HS-5 (cell line): ENCODE measurements around the gene TMEM115.

Source experiments
- DNase-seq: peaks from one replicate; pipeline ENCODE4 v3.0.0-alpha.2; 2012; ENCODE audit warnings: low read depth

The TMEM115 gene

DNA sequence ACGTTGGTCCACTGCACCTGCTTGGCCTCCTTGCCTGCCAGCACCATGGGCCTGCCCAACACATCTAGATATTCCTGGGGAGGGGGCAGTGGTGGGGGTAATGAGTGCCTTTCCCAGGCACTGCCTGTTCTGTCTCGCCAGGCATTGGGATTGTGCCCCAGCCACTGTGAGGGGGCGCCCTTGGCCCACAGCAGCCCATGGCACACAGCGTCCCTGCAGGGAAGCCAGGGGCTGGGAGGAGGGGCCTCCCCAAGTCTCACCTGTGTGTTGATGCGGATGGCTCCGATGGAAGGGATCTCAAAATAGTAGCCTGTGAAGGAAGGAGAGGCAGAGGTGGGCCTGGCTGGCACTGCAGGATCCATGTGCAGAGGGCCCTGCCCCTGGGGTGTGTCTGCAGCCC, 18.7 kb upstream of the TMEM115 start:
- DNase-seq = no peak

DNA sequence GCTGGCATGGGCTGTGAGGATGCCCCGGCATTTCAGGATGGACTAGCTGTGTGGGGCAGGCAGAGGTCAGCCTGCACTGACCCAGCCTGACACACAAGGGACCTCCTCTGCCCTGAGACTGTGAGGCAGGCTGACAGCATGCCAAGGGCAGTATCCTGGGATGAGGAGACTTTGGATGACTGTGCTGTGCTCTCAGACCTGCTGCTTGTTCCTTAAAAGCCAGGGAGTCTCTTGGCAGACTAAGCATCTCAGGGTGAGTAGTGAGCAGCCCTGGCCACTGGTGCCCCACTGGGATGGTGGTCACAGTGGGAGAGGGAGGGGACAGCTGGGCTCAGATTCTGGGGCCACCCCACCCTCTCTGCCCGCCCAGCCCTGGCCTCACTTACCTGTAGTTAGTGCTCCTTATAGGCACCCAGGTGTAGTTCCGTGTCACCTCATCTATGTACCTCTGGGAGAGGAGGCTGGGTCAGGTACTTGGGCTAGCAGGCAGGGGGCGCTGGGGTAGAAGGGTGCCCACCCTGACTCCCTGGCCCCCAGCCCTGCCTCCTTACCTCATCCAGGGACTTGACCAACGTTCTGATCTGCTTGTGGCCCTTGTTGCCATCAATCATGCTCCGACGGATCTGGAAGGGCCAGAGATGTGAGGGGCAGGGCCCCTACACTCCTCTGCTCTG, 16.1 kb upstream of the TMEM115 start:
- no peak for DNase-seq

DNA sequence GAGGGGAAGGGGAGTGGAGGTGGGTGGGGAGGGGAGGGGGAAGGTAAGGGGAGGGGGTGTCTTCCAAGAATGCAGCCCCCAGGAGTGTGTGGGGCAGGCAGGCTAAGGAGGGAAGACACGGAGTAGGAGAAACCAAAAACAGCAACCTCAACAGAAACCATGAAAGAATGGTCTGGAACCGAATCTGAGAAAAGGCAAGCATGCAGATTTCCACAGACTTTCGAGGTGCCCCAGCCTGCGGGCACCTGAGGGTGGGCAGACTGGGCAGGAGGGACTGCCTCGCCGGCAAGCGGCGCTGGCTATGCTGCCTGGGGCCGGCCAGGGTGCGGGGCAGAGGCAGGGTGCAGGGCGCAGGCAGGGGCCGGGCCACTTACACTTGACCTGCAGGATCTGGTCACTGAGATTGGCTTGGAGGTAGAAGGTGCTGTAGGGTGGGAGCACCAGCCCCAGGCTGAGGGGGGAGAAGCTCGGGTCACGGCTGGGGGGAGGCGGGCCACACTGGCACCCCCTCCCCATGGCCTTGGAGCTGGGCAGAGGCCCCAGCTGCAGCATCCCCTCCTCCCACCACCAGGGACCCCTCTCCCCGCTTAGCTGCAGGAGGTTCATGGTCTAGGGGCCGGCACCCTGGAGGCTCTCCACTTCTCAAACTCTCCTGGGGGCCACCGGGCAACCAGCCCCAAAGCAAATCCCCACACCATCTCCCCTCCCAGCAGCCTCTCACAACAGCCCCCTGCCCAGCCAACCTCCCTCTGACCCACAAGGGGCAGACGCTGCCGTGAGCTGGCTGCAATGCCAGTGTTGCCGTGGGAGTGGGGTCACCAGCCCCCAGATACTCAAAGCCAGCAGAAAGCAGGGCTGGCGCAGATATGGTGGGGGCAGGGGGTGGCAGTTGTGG, 15.3 kb upstream of the TMEM115 start:
- no peak for DNase-seq

DNA sequence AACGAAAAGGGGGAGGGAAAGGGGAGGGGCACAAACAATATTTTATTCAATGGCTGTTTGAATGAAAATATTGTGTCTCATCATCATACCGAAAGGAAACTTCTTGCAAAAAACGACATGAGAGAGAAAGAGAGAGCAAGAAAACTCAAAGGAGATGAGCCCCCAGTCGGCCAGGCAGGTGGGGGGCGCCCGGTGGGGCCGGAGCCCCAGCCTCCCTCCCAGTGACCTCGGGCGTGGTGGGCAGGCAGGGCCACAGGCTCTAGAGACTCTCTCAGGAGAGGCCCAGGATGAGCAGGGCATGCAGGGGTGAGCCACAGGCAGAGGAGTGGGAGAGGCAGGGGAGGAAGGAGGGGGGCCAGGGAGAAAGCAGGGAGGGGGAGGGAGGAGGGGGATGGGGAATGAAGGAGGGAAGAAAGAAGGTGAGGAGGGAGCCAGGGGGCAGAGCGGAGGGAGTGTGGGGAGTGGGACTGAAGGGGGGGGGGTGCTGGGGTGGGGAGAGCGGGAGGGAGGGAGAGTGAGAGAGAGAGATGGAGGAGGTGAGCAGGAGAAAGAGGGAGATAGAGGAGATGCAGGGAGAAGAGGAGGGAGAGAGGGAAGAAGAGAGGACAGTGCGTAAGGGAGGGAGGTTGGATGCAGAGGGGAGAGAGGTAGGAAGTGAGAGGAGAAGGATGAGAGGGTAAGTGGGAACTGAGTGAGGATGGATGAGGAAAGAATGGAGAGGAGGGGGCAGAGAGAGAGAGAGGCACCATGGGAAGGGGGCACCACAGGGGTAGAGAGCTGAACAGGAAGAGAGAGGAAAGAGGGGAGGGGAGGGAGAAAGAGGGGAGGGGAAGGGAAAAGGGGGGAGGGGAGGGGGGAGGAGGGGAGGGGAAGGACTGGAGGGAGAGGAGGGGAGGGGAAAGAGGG, 14.1 kb upstream of the TMEM115 start:
- DNase-seq = no peak

DNA sequence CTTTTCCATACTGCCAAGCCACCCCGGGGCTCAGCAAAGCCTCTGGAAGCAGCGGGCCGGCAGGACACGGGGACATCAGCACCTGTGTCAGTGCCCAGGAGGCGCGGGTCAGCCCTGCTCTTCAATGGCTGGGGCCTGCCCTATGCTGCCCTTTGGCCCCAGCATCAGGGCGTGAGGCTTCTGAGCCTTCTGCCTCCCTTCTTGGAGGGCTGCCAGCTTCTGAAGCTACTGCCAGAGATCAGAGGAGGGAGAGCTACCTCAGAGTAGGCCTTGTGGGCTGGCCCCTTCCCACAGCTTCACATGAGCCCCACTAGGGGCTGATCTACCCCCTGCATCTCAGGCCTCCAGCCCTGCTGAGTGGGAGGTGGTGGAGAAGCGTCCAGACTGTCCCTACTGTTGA, 13.0 kb upstream of the TMEM115 start:
- DNase-seq = no peak

DNA sequence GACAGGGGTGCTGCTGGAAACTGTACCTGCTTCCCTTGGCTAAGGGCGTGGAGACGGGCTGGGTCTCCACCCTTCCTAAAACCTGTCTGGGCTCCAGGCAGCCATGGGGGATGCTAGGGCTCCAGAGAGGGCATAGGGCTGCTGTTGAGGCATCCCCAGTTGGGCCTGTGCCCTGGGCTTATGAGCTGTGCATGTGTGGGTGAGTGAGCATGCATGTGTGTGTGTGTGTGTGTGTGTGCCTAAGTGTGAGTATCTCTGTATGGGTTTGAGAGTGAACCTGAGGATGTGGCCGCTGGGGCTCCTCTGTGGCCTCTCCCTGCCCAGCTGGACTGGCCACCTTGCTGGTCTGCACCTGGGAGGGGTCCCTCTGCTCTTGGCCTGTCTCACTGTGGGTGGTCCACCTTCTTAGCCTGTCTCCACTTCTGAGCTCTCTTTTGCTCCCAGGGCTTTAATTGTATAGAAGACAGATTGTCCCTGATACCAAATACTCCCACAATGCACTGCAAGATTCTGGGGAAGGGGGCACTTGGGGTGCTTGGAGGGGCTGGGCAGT, 11.9 kb upstream of the TMEM115 start:
- DNase-seq = no peak

DNA sequence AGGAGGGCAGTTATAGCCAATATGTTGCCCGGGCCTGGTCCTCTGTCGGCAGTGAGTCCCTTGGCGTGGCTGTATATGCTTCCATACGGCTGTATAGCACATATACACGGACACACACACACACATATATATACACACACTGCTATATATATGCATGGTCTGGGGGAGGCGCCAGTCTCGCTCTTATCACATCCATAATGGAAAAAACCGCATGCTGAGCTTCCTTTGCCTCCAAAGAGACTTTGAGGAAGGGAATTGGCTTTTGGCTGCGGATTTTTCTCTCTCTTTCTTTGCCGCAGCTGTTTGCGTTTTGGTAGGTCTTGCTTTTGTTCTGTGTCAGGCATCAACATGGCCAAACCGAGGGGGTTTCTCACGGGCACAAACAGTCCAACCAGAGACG, 11.3 kb upstream of the TMEM115 start:
- DNase-seq = no peak

DNA sequence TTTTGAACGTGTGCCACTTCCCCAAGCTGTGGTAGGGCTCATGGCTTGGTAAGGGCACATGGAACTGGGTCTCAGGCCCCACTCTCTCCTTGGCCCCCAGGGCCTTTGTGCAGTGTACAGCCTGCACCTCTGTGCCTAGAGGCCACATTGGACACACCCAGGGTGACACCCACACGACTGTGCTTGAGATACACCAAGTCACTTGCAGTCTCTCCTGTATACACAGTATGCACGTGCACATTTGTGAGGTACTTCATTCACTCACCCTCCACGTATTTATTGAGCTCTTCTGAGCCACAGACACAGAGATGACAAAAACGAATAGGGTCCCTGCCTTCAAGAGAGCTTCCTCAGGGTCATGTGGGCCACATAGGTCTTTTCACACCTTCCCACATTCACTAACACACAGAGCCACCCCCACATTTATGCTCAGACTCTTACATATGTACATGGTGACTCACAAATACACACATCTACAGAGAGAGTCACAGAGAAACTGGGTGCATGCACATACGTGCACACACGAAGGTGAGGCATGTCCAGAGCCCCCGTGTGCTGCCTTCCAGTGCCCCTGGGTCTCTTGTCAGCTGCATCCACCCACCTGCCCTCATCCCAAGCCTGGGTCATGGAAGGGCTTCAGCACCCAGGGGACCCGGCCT, 9.8 kb upstream of the TMEM115 start:
- no peak for DNase-seq

DNA sequence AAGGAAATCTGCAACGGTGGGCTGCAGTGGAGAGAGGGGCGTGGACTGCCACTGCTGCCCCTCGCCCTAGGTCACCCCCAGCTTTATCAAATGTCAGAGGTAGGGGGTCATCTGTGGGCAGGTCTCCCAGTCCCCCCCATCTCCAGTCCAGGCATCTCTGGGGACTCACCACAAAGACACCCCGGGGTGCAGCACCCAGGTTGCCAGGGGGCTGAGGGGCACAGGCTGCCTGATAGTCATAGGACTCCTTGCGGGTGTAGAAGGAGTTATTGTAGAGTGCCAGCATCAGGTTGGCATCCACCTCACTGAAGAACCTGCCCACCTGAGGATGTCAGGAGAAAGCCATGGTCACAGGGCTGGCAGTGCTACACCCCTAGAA, 6.5 kb upstream of the TMEM115 start:
- no peak for DNase-seq

DNA sequence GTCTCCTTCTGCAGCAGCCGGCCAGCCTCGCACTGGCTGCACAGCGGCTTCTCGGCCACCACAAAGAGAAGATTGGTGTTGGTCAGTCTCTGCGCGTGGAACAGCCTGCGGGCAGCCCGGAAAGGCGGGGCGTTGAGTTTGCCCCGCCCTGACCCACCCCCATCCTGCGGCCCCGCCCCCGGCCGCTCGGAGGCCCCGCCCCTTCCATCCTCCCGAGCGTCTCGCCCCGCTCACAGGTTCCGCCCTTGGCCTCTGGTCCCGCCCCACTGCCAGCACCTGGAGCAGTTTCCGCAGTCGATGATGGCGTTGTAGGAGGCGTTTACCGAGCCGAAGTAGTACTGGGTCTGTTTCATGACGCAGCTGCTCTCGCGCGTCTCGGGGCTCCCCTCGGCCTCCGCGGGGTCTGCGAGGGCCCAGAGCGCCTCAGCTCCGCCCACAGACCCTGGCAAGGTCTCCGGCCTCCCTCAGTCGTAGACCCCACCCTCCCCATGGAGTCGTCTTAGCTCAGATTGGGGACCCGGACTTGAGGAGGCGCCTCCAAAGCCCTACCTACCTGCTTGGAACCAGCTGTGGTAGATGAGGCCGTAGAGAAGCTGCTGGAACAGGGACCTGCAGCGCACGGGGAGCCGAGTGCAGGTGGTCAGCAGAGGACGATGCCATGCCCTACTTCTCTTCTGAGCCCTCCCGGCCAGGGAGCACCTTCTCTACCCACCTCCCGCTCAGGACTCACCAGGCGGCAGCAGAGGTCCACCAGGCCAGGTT, 5.9 kb upstream of the TMEM115 start:
- no peak for DNase-seq

DNA sequence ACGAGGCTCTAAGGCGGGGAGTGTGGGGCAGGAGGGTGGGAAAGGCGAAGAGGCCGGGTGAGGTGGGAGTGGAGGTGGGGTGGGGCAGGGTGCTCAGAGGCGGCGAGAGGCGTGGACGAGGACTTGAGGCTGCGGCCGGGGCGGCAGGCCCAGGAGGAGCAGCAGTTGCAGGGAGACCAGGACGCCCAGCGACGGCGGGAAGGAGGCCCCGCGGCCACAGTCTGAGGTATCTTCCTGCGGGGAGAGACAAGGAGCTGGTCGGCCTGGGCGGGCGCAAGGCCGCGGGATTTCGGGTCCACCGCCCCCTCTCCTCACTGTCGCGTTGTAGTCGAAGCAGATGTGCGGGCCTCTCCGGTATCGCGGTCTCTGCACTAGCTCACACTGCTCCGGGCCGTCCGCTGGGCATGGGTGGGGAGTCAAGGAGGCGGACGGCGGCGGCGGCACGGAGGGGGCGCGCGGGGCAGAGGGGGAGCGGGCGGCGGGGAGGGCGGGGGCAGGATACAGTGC, 5.3 kb upstream of the TMEM115 start:
- no peak for DNase-seq

DNA sequence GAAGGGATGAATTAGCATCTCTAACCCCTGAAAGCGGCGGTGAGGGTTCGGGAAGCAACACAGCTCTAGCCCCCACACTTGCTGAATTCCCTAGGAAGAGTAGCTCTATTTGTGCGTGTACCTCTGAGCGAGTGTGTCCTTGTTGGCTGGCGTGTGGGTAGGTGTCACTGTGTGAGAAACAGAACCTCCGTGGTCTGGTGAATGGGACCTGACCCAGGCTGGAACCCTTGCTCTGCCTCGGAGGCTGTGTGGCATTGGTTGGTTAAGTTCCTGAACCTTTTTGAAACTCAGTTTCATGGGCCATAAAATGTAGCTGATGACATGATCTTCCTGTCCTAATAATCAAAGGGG, 414 bp upstream of the TMEM115 start:
- DNase-seq = no peak

DNA sequence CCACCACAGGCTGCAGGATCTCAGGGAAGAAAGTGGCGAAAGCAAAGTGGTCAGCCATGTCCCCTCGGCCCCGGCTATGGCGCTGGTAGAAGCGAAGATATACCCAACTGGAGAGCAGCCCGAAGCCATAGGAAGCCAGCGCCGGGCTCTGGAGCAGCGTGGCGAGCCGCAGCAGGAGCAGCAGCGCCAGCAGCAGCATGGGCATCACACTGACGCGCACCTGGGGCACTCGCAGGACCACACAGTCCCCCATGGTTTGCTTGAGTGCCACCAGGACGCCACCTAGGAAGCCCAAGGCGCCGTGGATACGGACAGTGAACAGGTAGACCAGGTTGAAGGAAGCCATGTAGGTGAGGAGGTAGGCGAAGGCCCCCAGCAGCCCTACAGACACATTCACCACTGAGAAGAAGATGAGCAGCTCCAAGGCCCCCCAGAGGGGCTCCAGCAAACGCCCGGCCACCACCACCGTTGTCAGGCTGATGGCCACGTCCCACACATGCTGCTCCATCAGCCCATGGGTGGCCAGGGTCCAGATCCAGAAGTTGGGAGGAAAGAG, 888 bp downstream of the TMEM115 start:
- no peak for DNase-seq

DNA sequence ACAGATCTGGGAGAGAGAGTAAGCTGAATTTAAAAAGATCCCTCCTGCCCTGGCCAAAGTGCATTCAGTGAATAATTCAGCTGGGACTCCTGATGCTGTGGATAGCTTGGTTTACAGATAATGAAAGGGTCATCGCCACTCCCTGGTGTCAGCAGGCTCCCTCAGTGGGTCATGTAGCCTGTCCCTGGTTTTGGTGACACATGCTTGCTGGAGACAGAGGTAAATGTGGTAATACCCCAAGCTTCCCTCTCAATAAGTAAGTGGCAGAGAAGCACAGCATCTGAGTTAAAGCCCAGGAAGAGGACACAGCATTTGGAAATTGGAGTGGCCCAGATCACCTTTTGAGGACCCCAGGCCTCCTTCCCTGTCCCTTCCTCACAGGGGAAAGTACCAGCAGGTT, 1.8 kb downstream of the TMEM115 start:
- DNase-seq = no peak

DNA sequence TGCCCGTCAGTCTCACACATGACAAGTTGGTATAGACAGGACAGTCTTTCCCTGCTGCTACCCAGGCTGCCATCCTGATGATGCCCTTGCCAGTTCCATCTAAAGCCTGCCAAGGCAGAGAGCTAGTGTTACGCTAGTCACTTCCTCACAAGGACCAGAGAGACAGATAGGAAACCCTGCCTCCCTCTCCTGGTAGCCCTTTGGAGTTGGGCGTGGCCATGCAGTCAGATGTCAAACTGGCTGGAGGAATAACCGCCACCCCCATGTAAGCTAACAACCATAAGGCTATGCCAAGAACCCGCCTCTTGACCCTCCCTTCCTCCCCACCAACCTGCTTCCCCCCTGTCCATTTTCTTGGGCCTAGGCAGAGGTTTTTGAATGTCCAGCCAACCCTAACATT, 2.8 kb downstream of the TMEM115 start:
- DNase-seq = no peak

DNA sequence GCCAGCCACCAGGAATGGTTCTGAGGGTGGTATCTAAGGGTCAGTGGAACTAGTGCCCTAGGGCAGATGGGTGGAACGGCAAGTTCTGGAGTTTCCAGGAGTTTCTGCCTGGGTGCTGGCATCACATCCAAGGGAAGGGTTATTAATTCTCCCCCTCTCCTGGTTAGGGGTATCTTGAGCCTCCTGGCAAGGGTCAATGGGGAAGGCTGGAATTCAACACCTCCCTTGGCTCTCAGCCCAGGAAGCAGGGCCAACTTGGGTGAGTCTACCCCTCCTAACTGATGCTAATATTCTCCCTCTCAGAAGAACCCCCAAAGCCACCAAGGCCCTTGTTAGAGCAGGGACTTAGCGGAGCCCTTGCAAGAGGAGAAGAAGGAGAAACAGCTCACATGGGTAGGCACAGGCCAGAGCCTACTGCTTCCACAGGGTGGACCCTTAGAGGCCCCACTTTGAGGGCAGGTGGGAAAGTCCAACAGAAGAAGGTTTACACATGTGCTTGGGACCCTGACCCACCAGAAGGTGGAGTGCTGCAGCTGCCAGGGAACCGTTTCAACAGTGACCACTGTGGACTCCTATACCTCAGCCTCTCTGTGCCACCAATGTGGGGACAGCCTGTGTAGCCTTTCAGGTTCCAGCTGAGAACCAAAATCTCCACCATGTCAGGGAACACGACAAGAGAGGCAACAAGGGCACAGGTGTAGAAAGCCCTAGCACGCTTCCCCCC, 3.3 kb downstream of the TMEM115 start:
- no peak for DNase-seq

DNA sequence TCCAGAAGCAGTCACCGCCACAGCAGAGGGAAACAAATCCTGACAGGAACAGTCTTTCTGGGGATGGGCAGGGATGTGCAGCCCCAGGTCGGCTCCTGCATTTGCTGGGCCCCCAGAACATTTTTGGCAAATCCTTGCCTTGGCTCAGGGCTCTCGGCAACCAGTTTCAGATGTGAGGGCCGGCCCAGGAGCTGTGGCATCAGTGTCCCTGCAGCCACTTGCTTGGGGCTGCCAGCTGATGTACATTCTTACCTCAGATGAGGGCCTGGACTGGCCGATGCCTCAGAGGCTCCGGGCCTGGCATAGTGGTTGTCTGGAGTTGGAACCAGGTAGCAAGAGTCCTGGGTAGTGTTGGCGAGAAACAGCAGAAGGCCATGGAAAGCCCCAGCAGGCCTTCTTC, 4.5 kb downstream of the TMEM115 start:
- no peak for DNase-seq

DNA sequence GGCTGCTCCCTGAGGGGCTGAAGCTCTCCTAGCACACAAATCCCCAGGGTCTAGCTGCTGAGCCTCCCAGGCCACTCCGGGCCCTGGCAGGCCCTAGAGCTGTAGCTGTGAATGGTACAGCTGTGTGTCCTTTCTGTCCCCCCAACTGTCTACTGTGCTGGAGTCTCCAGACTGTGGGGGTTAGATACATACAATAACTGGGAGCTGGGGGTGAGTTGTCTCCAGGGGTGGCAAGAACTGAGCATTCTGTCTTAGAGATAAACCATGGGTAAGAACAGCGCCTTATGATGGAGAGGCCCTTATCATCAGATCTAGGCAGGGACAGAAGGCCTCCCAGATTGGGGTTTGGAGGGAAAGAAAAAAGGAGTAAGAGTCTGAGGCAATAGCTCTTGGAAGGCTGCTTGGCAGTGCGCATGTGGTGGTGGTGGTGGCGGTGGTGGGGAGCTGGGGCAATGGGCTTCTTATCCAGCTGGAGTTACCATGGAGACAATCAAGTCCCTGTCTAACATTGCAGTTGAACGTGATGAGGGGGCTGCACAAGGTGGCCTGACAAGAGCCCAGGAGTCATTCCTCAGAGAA, 5.0 kb downstream of the TMEM115 start:
- DNase-seq = no peak

DNA sequence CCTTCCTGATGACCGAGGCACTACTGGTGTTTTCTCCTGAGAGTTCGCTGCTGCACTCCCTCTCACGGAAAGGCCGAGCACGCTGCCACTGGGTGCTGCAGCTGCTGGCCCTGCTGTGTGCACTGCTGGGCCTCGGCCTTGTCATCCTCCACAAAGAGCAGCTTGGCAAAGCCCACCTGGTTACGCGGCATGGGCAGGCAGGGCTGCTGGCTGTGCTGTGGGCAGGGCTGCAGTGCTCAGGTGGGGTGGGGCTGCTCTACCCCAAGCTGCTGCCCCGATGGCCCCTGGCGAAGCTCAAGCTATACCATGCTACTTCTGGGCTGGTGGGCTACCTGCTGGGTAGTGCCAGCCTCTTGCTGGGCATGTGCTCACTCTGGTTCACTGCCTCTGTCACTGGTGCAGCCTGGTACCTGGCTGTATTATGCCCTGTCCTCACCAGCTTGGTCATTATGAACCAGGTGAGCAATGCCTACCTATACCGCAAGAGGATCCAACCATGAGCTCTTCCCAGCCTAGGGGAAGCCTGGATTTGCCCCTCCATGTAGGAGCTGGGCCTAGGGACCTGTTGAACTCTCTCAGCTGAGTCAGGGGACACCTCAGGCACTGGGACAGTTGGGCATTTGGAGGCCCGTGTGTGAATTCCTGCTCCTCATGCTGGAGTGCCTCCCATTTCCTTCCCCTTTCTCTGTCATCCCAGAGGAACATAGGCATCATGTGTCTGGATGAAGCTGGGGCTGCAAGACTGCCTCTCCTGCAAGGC, 5.9 kb downstream of the TMEM115 start:
- no peak for DNase-seq
